ENCODE measurements around the gene SLC2A8.

The SLC2A8 gene

DNA sequence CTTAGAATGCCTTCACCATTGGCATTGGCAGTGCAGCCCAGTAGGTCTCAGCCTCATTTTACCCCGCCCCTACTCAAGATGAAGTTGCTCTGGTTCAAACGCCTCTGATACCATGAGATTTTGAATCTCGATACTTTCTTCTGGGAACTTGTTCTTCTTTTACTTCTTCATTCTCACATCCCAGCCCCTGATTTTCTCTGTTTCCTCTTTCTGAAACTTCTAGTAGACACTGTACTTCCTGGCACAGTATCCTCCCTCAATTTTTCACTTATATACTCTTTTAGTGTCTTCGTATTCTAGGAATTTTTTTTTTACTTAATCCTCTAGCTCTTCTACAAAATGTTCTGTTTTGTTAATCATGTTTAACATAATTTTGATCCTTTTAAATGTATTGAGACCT is 14.2 kb downstream of the SLC2A8 start:
- FAIRE-seq, result no peak
- TF ChIP-seq, protein P1, sequence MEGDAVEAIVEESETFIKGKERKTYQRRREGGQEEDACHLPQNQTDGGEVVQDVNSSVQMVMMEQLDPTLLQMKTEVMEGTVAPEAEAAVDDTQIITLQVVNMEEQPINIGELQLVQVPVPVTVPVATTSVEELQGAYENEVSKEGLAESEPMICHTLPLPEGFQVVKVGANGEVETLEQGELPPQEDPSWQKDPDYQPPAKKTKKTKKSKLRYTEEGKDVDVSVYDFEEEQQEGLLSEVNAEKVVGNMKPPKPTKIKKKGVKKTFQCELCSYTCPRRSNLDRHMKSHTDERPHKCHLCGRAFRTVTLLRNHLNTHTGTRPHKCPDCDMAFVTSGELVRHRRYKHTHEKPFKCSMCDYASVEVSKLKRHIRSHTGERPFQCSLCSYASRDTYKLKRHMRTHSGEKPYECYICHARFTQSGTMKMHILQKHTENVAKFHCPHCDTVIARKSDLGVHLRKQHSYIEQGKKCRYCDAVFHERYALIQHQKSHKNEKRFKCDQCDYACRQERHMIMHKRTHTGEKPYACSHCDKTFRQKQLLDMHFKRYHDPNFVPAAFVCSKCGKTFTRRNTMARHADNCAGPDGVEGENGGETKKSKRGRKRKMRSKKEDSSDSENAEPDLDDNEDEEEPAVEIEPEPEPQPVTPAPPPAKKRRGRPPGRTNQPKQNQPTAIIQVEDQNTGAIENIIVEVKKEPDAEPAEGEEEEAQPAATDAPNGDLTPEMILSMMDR (IDR thresholded peaks at IDR 0.05; ENCODE audit: insufficient read depth, missing control alignments), result no peak
- no peak for DNase-seq (ENCODE audit: insufficient read length, low spot score)

DNA sequence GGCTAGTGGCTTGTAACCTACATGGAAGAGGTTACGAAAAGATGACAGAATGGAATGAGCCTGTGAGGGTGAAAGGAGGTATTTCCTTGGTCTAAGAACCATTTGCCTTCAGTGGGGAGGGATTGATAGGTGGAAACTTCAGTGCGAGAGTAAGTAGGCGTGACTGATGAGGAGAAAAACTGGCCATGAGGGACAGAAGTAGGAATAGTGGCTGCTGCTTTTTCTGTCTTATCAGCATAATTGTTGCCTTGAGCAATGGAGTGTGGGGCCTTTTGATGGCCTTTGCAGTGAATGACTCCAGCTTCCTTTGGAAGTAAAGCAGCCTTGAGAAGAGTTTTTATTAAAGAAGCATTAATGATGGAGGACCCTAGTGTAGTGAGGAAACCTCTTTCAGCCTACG is 18.2 kb downstream of the SLC2A8 start:
- TF ChIP-seq, protein P1 (IDR thresholded peaks at IDR 0.05; ENCODE audit: insufficient read depth, missing control alignments), result no peak

DNA sequence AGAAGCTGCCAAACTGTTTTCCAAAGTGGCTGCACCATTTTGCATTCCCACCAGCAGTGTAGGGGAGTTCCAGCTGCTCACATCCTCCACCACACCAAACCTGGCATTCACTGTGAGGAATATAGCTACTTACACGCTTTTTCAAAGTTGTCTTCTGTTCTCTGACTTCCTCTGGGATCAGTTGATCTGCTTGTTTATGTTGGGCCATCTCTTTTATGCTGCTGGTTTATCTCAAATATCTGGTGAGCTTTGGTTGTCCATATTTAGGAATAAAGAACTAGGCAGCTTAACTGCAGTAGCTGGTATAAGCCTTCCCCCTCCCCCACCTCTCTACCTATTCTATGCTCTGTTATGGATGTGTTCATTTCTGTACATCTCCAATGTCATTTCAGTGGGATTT is 18.7 kb downstream of the SLC2A8 start:
- TF ChIP-seq, protein P1 (IDR thresholded peaks at IDR 0.05; ENCODE audit: insufficient read depth, missing control alignments), result no peak
- no peak for DNase-seq (ENCODE audit: insufficient read length, low spot score)
- no peak for FAIRE-seq

More for the DNA sequence above, 18.2 kb downstream of the SLC2A8 start:
- FAIRE-seq, result no peak
- DNase-seq (ENCODE audit: insufficient read length, low spot score), result no peak

DNA sequence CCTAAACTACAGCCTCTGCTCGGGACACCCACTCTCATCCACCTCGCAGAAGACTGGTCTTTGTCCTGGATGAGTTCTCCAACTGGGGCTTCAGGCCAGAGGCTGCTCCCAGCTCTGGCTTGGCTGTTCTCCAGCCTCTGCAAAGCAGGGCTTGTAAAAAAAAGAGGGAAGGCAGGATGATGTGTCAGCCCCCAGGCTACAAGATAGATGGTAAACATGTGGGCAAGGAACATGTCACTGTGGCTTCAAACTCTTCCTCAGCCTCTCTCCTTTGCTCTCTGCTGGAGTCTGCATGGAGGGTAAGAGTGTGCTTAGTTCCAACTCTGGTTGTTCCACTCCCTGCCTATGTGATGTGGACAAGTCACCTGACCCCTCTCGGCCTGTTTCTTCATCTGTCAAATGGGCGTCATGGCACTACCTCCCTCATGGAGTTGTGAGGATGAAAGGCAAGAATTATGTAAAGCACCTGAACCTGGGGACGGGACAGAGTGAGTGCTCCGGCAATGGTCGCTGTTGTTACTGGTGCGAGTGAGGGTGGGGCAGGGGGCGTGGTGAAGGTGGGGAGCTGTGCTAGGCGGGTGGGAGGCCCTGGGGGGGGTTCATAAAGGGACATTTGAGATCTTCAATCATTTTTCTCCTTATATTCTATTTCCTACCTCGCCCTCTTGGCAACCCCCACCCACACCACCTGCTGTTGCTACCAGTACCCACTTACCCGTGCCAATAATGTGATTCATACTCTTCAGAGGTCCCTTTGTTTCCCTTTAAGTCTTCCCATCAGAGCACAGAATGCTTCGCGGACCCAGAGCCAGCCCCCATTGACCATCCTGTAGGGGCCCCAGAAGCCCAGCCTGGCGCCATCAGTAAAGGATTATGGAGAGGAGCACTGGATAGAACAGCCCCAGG is 20.4 kb downstream of the SLC2A8 start:
- DNase-seq (ENCODE audit: insufficient read length, low spot score) (no peak), FAIRE-seq (no peak)
- TF ChIP-seq, protein P1 (IDR thresholded peaks at IDR 0.05; ENCODE audit: insufficient read depth, missing control alignments), result no peak

DNA sequence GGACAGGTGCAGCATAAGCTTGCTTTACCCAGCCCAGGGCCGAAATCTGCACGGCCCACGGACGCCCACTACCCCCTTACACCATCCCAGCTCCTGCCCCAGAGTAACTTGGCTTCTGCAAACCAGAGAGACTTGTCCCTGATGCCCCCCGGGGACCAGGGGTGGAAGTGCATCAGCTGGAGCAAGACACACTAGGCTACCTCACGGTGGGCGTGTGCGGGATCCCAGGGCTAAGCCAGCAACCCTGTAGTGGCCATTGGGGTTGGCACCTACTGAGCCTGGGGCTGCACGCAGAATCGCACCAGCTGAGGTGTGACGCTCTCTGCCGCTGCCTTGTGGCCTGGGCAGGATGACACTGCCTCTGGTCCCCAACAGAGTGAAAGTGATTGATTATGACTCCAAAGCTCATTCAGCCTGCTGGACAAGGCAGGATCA is 21.1 kb downstream of the SLC2A8 start:
- peak; percentile 46 for DNase-seq (ENCODE audit: insufficient read length, low spot score)
- TF ChIP-seq, protein P1 (IDR thresholded peaks at IDR 0.05; ENCODE audit: insufficient read depth, missing control alignments), result peak; percentile 22
- FAIRE-seq, result no peak

DNA sequence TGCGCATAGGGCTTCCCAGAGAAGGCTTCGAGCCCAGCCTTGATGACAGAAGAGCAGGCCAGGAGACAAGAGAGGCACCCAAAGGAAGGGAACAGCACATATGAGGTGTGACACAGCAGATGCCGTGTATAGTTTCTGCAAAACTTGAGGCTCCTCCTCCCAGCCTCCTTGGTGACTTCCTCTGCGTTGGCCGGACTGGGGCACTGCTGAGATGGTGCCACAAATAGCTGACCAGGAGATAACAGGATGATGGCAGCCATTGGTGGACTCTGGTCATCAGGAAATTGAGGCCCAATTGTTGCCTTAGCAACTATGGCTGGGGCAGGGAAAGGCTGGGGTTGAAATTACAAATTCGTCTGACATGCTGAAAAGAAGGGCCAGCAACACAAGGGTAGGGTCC is 22.4 kb downstream of the SLC2A8 start:
- TF ChIP-seq, protein P1 (IDR thresholded peaks at IDR 0.05; ENCODE audit: insufficient read depth, missing control alignments), result no peak
- no peak for DNase-seq (ENCODE audit: insufficient read length, low spot score)
- no peak for FAIRE-seq

DNA sequence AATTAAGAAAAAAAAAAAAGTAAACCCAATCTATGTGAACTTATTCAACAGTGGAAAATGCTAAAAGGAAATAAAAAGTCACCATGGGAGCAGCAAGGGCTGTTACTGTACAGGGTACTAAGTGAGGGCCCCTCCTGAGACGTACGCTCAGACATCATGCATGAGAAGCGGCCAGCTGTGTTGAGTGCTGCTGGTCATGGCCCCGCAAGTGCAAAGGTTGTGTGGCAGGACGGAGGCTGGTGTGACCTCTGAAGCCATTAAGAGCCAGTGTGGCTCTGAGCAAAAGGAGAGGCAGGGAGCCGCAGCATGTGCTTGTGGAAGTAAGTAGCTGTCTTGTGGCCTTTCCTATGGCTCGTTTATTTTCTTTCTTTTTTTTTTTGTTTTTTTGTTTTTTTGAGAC is 24.1 kb downstream of the SLC2A8 start:
- FAIRE-seq (no peak), DNase-seq (ENCODE audit: insufficient read length, low spot score) (no peak)
- TF ChIP-seq, protein P1 (IDR thresholded peaks at IDR 0.05; ENCODE audit: insufficient read depth, missing control alignments), result no peak
